ENCODE measurements around the gene RSPO1.
"Not testable (repeated sequence)": the region's sequence is repeated elsewhere in the genome, so short reads cannot be mapped to it uniquely, and the experiment has no call there.

RSPO1 gene

GRCh38 chr1:37634244-37634991 is at the start of gene RSPO1:
TSS of gene RSPO1 (minus strand) at chr1:37634892. CDS start at chr1:37629661, 5,231 bp downstream.
- DNase-seq, result no peak

DNA sequence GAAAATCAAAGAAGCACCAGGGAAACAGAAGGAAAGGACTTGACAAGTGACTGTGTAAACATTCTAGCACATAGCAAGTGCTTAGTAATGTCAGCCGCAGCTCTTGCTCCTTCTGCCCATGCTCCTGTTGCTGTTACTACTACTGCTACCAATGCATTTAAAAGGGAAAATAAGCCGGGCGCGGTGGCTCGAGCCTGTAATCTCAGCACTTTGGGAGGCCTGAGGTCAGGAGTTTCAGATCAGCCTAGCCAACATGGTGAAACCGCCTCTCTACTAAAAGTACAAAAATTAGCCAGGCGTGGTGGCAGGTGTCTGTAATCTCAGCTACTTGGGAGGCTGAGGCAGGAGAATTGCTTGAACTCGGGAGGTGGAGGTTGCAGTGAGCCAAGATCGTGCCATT is 49.5 kb upstream of the RSPO1 start:
- not testable (repeated sequence) for DNase-seq

- peak; percentile 85 to 86 for DNase-seq
These were observed 47.8 kb upstream of the RSPO1 start for GRCh38 chr1:37682334-37682987.

GRCh38 chr1:37680933-37681332 is 46.2 kb upstream of the RSPO1 start:
- DNase-seq, result no peak

GRCh38 chr1:37677808-37678207 is 43.1 kb upstream of the RSPO1 start:
- no peak for DNase-seq

GRCh38 chr1:37677143-37677439 is 42.4 kb upstream of the RSPO1 start:
- no peak for DNase-seq

DNA sequence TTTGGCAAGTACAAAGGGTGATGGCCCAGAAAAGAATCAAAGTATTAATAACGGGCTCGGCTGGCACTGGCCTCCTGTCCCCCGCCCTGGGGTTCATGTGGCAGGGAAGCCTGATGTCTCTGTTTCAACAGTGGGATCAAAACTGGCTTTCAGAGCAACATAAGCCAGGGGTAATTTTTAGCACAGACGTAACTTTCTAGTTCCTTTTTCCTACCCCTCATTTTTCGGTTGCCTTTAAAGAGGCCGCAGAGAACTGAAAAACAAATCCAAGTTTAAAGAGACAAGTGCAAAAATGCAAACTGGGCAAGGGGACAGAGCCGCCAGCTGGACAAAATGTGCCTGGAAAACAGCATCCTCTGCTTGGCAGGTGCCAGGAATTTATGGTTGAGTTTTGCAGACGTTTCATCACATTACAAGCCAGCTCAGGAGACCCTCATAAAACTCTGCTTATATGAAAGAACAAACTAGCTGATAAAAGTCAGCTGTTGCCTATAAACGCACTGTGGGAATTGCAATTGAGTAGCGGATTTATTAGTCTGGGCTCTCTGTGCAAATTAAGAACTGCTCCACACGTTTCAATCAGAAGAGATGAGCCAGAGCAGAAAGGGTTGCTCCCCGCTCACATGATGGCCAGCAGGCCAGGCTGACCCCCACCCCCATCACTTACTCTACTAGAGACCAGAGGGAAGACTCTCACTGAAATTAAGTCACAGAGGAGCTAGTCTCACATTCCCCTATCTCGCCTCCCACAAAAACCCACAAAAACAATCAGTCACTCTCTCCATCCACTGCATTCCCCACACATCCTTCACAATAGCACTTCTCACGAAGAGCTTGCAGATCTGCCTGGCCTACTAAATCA is 41.8 kb upstream of the RSPO1 start:
- DNase-seq, result no peak

DNA sequence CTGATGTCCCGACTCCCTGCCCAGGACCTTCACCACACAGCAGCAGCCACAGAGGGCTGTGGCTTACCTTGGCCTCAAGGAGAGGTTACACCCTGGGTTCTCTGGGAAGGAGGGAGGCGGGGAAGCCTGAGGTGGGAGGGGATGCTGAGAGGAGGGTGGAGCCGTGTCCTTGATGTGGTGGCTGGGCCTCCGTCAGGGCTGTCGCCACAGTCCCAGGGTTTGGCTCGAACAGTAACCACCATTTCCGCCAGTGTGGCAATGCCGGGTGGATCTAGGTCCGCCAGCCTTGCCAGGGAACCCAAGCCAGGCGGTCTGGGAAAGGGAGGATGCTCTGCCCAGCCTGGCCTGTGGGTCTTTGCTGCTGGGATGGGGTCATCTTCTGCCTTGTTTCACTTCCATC is 39.2 kb upstream of the RSPO1 start:
- DNase-seq, result peak; percentile 56 to 66

GRCh38 chr1:37672136-37672870 is 37.6 kb upstream of the RSPO1 start:
- no peak for DNase-seq

DNA sequence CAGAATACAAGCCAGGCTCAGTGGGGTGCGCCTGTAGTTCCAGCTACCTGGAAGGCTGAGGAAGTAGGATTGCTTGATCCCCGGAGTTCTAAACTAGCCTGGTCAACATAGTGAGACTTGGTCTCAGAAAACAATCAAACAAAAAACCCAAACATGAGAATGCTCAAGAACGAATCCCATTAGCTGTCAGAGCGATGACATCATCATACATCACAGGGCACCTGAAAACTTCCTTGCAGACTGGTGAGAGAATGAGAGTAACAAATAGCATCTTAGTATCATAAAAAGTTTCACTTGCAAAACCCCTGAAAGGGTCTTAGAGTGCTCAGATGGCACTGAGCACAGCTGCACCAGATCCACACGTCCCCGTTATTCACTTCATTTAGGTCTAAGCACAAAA is 36.6 kb upstream of the RSPO1 start:
- DNase-seq, result no peak

- no peak for DNase-seq
These were observed 35.4 kb upstream of the RSPO1 start for GRCh38 chr1:37670133-37670532.

- no peak for DNase-seq
These were observed 32.5 kb upstream of the RSPO1 start for GRCh38 chr1:37667023-37667671.

DNA sequence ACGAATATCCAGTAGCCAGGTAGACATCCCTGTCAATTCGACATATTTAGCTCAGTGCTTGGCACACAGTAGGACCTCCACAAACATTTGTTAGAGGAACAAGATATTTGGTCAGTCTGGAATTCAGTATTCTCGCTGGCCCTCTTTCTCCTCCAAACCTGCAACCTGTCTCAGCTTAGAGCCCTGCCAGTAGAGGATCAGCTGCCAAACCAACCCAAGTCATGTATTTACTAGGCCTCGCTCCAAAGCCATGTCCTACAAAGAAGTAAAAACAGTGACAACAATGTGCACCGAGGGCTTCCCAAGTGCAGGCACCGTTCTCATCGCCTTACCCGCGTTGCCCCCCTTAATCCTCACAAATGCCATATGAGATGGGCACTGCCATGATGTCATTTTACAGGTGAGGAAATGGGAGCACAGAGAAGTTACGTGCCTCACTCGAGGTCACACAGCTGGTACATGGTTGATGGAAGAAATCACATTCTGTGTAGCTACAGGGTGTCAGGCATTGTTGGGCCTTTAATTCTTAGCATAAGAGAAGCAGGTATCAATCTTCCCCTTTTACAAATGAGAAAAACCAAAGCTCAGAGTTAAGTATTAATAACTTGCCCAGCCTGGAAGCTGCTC is 31.7 kb upstream of the RSPO1 start:
- no peak for DNase-seq

DNA sequence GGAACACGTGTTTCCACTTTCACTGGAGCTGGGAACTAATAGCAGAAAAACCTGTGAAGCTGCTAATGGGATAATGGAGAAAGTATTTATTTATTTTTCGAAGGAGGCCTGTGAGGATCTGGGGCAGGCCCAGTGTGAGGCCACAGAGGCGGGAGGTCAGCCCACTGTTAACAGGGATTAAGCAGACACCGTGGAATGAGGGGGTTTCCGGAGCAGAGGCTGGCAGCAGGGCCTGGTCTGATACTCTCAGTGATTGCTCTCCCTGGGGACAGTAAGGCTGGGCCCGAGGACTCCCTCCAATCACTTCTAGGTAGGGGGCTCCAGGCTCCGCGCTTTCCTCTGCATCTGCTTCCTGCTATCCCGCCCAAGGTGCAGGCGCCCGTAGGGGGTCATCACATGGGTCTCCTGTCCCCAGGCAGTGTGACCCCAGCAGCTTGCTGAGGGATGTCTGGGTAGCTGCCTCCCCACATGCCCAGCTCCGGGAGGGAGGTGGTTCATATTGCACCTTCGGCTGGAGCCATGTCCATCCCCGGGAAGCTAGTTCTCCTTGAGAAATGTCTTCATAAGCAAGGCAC is 28.8 kb upstream of the RSPO1 start:
- DNase-seq, result no peak

GRCh38 chr1:37662031-37662755 is 27.5 kb upstream of the RSPO1 start:
- DNase-seq, result no peak

GRCh38 chr1:37661401-37661800 is 26.7 kb upstream of the RSPO1 start:
- no peak for DNase-seq

GRCh38 chr1:37660664-37661063 is 26.0 kb upstream of the RSPO1 start:
- no peak for DNase-seq

GRCh38 chr1:37658486-37658885 is 23.8 kb upstream of the RSPO1 start:
- DNase-seq, result no peak

DNA sequence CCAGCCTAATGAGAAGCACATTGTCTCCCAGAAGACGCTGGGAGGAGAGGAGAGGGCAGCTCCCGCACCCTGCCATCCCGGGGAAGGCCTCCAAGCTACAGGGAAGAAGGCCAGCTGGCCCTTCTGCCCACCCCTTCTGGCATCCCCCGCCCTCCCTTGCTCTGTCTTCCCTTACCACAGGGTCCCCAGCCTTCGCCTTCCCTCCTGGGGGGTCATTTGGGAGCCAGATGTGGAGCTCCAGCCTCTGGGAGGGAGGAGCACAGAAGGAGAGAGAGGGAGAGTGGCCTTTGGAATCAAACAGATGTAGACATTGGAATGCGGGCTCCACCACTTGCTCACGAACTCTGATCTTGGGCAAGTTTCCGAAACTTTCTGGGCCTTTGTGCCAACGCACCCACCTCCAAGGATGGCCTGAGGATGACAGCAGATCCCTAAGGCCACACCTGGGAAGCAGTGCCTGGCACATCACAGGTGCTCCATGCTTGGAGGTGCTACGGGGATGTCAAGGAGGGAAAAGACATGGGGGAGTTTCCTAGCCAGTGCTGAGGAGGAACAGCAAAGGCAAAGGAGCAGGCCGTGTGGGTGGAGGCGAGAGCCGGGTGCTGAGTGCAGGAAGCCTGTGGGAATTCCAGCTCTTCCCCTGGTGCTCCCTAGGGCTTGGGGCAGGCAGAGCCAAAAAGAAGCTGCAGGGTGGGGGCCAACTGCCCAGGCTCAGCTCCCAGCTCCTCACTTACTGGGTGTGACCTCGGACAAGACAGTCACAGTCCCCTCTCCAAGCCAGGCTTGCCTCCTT is 23.1 kb upstream of the RSPO1 start:
- no peak for DNase-seq

GRCh38 chr1:37656881-37657280 is 22.2 kb upstream of the RSPO1 start:
- no peak for DNase-seq
